Panc1 (cell line): Measurements from ENCODE around the gene BCHE. TPM values are rescaled to one million over a fixed set of nuclear protein-coding genes. Genes with fewer than 3 reads are reported as not detected.

ENCODE experiments used
- ATAC-seq: fragments of 200-7000 bp; cut with Tn5 transposase; 2 replicates; pipeline ENCODE4 v1.9.1; 2020; ENCODE audit warnings: mild to moderate bottlenecking, moderate library complexity
- BruUV-seq: library from RNA; stranded (reverse); fragments of 400-500 nt; replicated peaks from 2 replicates; lab custom pipeline; 2021; lab: Mats Ljungman, UMichigan
- CTCF ChIA-PET: fragments of 300-600 bp; sonication (Branson Sonifier 250); formaldehyde crosslinking; loops from one replicate; lab custom pipeline; 2022; ENCODE audit warnings: antibody characterized with exemption; lab: Charles Lee
- POLR2A ChIA-PET: fragments of 300-600 bp; sonication (Branson Sonifier 250); formaldehyde crosslinking; loops from one replicate; lab custom pipeline; 2022; ENCODE audit warnings: antibody characterized with exemption; lab: Charles Lee
- DNase-seq: peaks from one replicate; pipeline ENCODE4 v3.0.0-alpha.2; 2010; ENCODE audit warnings: low read depth, low spot score
- H3K27ac ChIP-seq: 2 replicates; pipeline ENCODE4 v1.5.1; 2011; ENCODE audit warnings: mild to moderate bottlenecking, low read length, inconsistent platforms
- H3K27me3 ChIP-seq: fragments of 200-500 bp; sonication (Bioruptor generic); 2 replicates; pipeline ENCODE4 v1.6.0; 2014; ENCODE audit warnings: low read length, inconsistent platforms; ENCODE audit not compliant: control insufficient read depth, insufficient read depth
- H3K36me3 ChIP-seq: fragments of 200-500 bp; sonication (Bioruptor generic); 2 replicates; pipeline ENCODE4 v1.5.1; 2014; ENCODE audit warnings: inconsistent platforms, mild to moderate bottlenecking, low read length, moderate library complexity; ENCODE audit not compliant: control insufficient read depth, insufficient read depth
- H3K4me1 ChIP-seq: 2 replicates; pipeline ENCODE4 v1.5.1; 2011; ENCODE audit warnings: inconsistent platforms, mild to moderate bottlenecking, low read length, moderate library complexity; ENCODE audit not compliant: control insufficient read depth, insufficient read depth
- H3K4me3 ChIP-seq, 2 experiments: 2 replicates each; pipeline ENCODE4 v1.5.1; 2011 to 2012; ENCODE audit warnings: low read depth in 2 of 2, low read length in 2 of 2, mild to moderate bottlenecking in 2 of 2, inconsistent platforms in 1 of 2, moderate library complexity in 1 of 2
- H3K9me3 ChIP-seq: fragments of 200-500 bp; sonication (Bioruptor generic); 2 replicates; pipeline ENCODE4 v1.5.1; 2014; ENCODE audit warnings: low read depth, mild to moderate bottlenecking, inconsistent platforms, low read length, moderate library complexity; ENCODE audit not compliant: control insufficient read depth, insufficient read depth
- POLR2AphosphoS5 ChIP-seq: IDR thresholded peaks from 2 replicates; pipeline ENCODE4 v1.6.1; 2012; ENCODE audit warnings: mild to moderate bottlenecking, low read depth, low read length, moderate library complexity
- SIN3A ChIP-seq: IDR thresholded peaks from 2 replicates; pipeline ENCODE4 v1.6.1; 2012; ENCODE audit warnings: low read depth, mild to moderate bottlenecking, low read length, moderate library complexity, borderline replicate concordance; ENCODE audit not compliant: insufficient read depth
- TCF7L2 ChIP-seq: IDR thresholded peaks from 2 replicates; pipeline ENCODE4 v1.6.1; 2011; ENCODE audit warnings: mild to moderate bottlenecking, low read depth, low read length, inconsistent platforms
- in situ Hi-C: cut with HindIII; loops from 2 replicates; pipeline ENCODE4 v1.10.0; 2016; ENCODE audit warnings: low sequenced_read_pairs, low pct_unique_long_range_greater_than_20kb
- intact Hi-C: fragments of 100-400 bp; cut with micrococcal nuclease; formaldehyde crosslinking; loops from one replicate; pipeline ENCODE4 v1.10.0; 2022; ENCODE audit not compliant: unreplicated experiment
- total RNA-seq: library from RNA; stranded (reverse); gene quantifications from one replicate; pipeline ENCODE4 v1.2.1, GENCODE V29; 2021; ENCODE audit not compliant: unreplicated experiment
- TF ChIP-seq, protein P1 (sequence below): fragments of 450-650 bp; IDR thresholded peaks from 2 replicates; pipeline ENCODE4 v1.5.1; 2017; ENCODE audit warnings: mild to moderate bottlenecking
- TF ChIP-seq, protein P2 (sequence below), 2 experiments: IDR thresholded peaks; 2 replicates each; pipeline ENCODE4 v1.6.1; 2011 to 2012; ENCODE audit warnings: low read depth in 2 of 2, control low read depth in 1 of 2, low read length in 1 of 2, mild to moderate bottlenecking in 1 of 2, moderate library complexity in 1 of 2; ENCODE audit not compliant: insufficient read depth in 1 of 2

BCHE gene
- total RNA-seq, 1 experiment from 2014 or later = 1.5 TPM

GRCh38 chr3:165753560-165753959, 83.7 kb downstream of the BCHE start:
- ATAC-seq = no peak

GRCh38 chr3:165751637-165752036, 85.6 kb downstream of the BCHE start:
- H3K9me3 ChIP-seq = no peaks in the 10 kb centered on the region
- no TSS peak for BruUV-seq
- no peak for DNase-seq
- ChIA-PET POLR2A (no interaction called here), CTCF (no interaction called here)
- TF ChIP-seq TCF7L2 (no peak), POLR2AphosphoS5 (no peak), SIN3A (no peak)
- TF ChIP-seq, protein P1, sequence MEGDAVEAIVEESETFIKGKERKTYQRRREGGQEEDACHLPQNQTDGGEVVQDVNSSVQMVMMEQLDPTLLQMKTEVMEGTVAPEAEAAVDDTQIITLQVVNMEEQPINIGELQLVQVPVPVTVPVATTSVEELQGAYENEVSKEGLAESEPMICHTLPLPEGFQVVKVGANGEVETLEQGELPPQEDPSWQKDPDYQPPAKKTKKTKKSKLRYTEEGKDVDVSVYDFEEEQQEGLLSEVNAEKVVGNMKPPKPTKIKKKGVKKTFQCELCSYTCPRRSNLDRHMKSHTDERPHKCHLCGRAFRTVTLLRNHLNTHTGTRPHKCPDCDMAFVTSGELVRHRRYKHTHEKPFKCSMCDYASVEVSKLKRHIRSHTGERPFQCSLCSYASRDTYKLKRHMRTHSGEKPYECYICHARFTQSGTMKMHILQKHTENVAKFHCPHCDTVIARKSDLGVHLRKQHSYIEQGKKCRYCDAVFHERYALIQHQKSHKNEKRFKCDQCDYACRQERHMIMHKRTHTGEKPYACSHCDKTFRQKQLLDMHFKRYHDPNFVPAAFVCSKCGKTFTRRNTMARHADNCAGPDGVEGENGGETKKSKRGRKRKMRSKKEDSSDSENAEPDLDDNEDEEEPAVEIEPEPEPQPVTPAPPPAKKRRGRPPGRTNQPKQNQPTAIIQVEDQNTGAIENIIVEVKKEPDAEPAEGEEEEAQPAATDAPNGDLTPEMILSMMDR = no peak
- TF ChIP-seq, protein P2, sequence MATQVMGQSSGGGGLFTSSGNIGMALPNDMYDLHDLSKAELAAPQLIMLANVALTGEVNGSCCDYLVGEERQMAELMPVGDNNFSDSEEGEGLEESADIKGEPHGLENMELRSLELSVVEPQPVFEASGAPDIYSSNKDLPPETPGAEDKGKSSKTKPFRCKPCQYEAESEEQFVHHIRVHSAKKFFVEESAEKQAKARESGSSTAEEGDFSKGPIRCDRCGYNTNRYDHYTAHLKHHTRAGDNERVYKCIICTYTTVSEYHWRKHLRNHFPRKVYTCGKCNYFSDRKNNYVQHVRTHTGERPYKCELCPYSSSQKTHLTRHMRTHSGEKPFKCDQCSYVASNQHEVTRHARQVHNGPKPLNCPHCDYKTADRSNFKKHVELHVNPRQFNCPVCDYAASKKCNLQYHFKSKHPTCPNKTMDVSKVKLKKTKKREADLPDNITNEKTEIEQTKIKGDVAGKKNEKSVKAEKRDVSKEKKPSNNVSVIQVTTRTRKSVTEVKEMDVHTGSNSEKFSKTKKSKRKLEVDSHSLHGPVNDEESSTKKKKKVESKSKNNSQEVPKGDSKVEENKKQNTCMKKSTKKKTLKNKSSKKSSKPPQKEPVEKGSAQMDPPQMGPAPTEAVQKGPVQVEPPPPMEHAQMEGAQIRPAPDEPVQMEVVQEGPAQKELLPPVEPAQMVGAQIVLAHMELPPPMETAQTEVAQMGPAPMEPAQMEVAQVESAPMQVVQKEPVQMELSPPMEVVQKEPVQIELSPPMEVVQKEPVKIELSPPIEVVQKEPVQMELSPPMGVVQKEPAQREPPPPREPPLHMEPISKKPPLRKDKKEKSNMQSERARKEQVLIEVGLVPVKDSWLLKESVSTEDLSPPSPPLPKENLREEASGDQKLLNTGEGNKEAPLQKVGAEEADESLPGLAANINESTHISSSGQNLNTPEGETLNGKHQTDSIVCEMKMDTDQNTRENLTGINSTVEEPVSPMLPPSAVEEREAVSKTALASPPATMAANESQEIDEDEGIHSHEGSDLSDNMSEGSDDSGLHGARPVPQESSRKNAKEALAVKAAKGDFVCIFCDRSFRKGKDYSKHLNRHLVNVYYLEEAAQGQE (IDR thresholded peaks at IDR 0.05; ENCODE audit: insufficient read depth in 1 of 2, low read depth in 2 of 2, low read length in 1 of 2) = no peak
- no peaks in the 10 kb centered on the region for H3K27me3 ChIP-seq
- H3K36me3 ChIP-seq = no peaks in the 10 kb centered on the region
- H3K27ac ChIP-seq = no peak overlapping the region
- no peak for ATAC-seq
- H3K4me1 ChIP-seq = no peaks in the 10 kb centered on the region
- no peak overlapping the region for H3K4me3 ChIP-seq
- intact Hi-C loops (no loop called here), in situ Hi-C loops (no loop called here)

More at GRCh38 chr3:165753560-165753959, 83.7 kb downstream of the BCHE start:
- Histone ChIP-seq H3K36me3 (no peaks in the 10 kb centered on the region), H3K27ac (no peak overlapping the region), H3K27me3 (no peaks in the 10 kb centered on the region), H3K4me1 (no peaks in the 10 kb centered on the region), H3K9me3 (no peaks in the 10 kb centered on the region), H3K4me3 (no peak overlapping the region)
- TF ChIP-seq, protein P1 = no peak
- TF ChIP-seq, protein P2 (IDR thresholded peaks at IDR 0.05; ENCODE audit: insufficient read depth in 1 of 2, low read depth in 2 of 2, low read length in 1 of 2) = no peak
- no peak for TF ChIP-seq POLR2AphosphoS5
- no peak for TF ChIP-seq SIN3A
- no peak for TF ChIP-seq TCF7L2
- no peak for DNase-seq
- BruUV-seq = no TSS peak
- POLR2A ChIA-PET = no interaction called here
- in situ Hi-C loops = no loop called here
- CTCF ChIA-PET = no interaction called here
- intact Hi-C loops = no loop called here
